ENCODE results near the gene CSNK1A1. TPM values are rescaled to one million over a fixed set of nuclear protein-coding genes. Genes with fewer than 3 reads are reported as not detected.
A peak's percentile ranks its signal among the peaks of the same experiment; 100 is the strongest.
"Not testable (repeated sequence)": the region's sequence is repeated elsewhere in the genome, so short reads cannot be mapped to it uniquely, and the experiment has no call there.

CSNK1A1 gene
- total RNA-seq, 2 experiments from 2014 or later = 169 to 203 TPM

DNA sequence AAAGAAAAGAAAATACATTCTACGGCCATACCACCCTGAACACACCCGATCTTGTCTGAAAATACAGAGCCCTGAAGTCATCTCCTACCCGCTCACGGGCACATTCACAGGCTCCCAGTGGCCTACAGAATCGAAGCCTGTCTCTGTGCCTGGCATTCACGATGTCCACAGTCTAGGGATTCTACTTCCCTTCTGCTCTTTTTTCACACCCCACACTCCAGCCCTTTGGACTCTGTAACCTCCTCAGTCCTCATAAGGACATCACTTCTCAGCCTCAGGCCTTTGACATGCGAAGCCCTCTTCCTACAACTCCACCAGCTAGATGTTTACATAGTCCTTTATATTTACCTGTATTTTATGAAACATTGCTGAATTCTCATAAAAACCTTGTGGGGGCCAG is 77.8 kb downstream of the CSNK1A1 start:
- ChIA-PET CTCF (interaction anchor here (0.6 to 1.4 kb wide), 3 partner anchors 10 to 469 kb away, joined by 3 read pairs; no protein-coding TSS in a partner anchor), POLR2A (no interaction called here)
- intact Hi-C loops (cut with DNase I, micrococcal nuclease) = no loop called here
- DNase-seq (no peak), ATAC-seq (no peak)
- Mint-ChIP-seq H3K27ac (no peak overlapping the region), H3K27me3 (no peaks in the 10 kb centered on the region), H3K9me3 (ENCODE audit: low read depth) (no peaks in the 10 kb centered on the region), H3K36me3 (ENCODE audit: low read depth) (no peaks in the 10 kb centered on the region), H3K4me3 (no peak overlapping the region), H3K4me1 (no peaks in the 10 kb centered on the region)

DNA sequence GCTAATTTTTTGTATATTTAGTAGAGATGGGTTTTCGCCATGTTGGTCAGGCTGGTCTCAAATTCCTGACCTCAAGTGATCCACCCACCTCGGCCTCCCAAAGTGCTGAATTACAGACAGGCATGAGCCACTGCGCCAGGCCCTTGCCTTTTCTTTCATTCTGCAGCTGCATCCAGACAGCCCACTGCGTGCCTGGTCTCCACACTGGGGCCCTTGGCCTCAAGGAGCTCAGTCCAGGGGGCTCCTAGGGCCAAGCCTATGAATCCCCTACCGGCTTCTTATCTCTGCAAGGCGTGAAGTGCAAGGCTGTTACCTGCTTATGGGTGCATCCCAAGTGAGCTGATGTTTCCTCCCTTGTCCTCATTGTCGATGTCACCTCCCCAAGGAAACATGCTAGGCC is 78.8 kb downstream of the CSNK1A1 start:
- no peaks in the 10 kb centered on the region for H3K4me1 Mint-ChIP-seq
- peaks cover 2% of the 10 kb centered on the region for H3K27me3 Mint-ChIP-seq
- ChIA-PET POLR2A (no interaction called here), CTCF (interaction anchor here (0.5 to 1.0 kb wide), 2 partner anchors 126 to 720 kb away, joined by 3 read pairs; no protein-coding TSS in a partner anchor)
- intact Hi-C loops (cut with DNase I, micrococcal nuclease) = no loop called here
- H3K27ac Mint-ChIP-seq = no peak overlapping the region
- no peak overlapping the region for H3K4me3 Mint-ChIP-seq
- no peak for DNase-seq
- no peak for ATAC-seq
- no peaks in the 10 kb centered on the region for H3K36me3 Mint-ChIP-seq (ENCODE audit: low read depth)
- no peaks in the 10 kb centered on the region for H3K9me3 Mint-ChIP-seq (ENCODE audit: low read depth)

DNA sequence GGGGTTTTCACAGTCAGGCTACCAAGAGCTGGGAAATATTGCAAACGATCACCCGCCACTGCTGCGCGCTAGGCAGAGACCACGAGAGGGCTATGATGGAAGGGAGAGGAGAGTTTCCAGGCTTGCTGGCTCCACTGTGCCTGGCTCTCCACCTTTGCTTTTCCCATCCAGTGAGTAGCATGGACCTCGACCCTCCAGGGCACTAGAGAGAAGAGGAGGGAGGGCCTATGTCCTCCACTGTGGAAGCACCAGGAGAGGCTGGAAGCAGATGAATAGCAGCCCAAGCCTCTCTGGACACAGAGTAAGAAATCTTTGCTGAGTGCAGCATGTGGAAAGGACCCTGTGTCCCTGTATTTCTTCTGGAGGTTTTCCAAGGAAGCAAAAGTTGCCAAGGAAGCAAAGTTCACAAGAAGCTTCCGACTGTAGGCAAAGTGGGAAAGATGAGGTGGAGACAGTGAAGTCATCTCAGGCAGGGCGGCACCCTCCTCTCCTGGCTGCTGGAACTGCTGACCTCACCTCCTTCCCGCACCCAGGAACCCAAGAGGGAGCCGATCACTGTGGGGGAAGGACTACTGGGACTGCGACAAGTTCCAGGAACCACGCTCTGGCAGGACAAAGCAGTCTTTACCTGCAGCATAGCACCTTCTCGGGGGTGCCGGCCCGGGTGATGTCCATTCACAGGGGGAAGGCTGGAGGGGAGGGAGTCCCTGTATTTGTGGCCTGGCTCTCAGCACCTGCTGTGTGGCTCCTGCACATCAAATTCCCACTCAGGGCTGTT is 79.6 kb downstream of the CSNK1A1 start:
- no peak for ATAC-seq
- Mint-ChIP-seq H3K36me3 (ENCODE audit: low read depth) (no peaks in the 10 kb centered on the region), H3K4me3 (no peak overlapping the region), H3K4me1 (no peaks in the 10 kb centered on the region), H3K9me3 (ENCODE audit: low read depth) (no peaks in the 10 kb centered on the region), H3K27ac (no peak overlapping the region), H3K27me3 (peaks cover 2% of the 10 kb centered on the region)
- CTCF ChIA-PET = no interaction called here
- POLR2A ChIA-PET = no interaction called here
- intact Hi-C loops (cut with DNase I, micrococcal nuclease) = no loop called here
- no peak for DNase-seq

DNA sequence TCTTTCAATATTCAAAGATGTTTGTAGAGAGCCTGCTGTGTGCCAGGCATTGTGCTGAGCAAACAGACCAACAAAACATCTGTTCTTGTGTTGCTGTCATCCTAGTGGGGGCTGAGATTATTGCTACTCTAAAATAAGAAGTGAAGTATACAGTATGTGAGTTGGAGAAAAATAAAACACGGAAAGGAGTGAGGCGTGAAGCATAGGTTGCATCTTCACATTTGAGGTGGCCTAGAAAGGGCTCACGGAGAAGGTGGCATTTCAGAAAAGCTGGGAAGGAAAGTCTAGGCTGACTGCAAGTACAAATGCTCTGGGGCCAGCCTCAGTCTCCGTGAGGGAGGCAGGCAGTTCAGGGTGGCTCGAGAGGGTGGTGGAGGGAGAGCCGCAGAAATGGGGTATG is 80.3 kb downstream of the CSNK1A1 start:
- Mint-ChIP-seq H3K36me3 (ENCODE audit: low read depth) (no peaks in the 10 kb centered on the region), H3K4me3 (no peak overlapping the region), H3K4me1 (no peaks in the 10 kb centered on the region), H3K9me3 (ENCODE audit: low read depth) (no peaks in the 10 kb centered on the region), H3K27ac (no peak overlapping the region), H3K27me3 (peaks cover 2% of the 10 kb centered on the region)
- intact Hi-C loops (cut with DNase I, micrococcal nuclease) = no loop called here
- POLR2A ChIA-PET = no interaction called here
- DNase-seq = no peak
- CTCF ChIA-PET = no interaction called here
- no peak for ATAC-seq

DNA sequence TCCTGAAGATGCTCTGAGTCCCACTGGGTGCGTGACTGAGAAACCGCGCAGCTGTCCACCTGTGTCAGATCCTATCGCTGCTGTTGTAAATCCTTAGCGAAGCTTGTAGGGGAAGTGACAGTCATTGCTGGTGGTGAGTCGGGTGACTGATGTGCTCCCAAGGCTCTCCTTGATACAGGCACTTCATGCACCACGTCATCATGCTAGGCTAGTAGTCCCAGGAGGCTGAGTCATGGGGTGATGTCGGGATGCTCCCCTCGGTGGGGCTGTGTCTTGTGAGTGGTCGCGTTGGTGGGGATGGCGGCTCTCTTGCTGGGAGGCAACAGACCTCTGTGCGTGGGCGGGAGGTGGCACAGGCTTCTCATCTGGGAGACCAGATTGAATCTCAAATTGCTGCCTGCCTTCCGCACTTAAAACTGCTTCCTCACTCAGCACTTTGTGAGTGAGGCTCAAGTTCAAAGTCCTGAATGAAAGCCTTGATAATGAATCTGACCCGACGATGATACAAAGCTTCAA is 84.7 kb downstream of the CSNK1A1 start:
- no peak overlapping the region for H3K27ac Mint-ChIP-seq
- no peaks in the 10 kb centered on the region for H3K9me3 Mint-ChIP-seq (ENCODE audit: low read depth)
- CTCF ChIA-PET = interaction anchor here (1.0 kb wide), 1 partner anchor 99 kb away, joined by 8 read pairs; no protein-coding TSS in a partner anchor
- no peaks in the 10 kb centered on the region for H3K36me3 Mint-ChIP-seq (ENCODE audit: low read depth)
- H3K4me3 Mint-ChIP-seq = no peak overlapping the region
- intact Hi-C loops (cut with DNase I, micrococcal nuclease) = no loop called here
- DNase-seq (peak; percentile 42), ATAC-seq (peak; percentile 58)
- H3K4me1 Mint-ChIP-seq = no peaks in the 10 kb centered on the region
- POLR2A ChIA-PET = interaction anchor here (0.7 kb wide), 1 partner anchor 24 kb away, joined by 3 read pairs; no protein-coding TSS in a partner anchor
- H3K27me3 Mint-ChIP-seq = peaks cover 2% of the 10 kb centered on the region

DNA sequence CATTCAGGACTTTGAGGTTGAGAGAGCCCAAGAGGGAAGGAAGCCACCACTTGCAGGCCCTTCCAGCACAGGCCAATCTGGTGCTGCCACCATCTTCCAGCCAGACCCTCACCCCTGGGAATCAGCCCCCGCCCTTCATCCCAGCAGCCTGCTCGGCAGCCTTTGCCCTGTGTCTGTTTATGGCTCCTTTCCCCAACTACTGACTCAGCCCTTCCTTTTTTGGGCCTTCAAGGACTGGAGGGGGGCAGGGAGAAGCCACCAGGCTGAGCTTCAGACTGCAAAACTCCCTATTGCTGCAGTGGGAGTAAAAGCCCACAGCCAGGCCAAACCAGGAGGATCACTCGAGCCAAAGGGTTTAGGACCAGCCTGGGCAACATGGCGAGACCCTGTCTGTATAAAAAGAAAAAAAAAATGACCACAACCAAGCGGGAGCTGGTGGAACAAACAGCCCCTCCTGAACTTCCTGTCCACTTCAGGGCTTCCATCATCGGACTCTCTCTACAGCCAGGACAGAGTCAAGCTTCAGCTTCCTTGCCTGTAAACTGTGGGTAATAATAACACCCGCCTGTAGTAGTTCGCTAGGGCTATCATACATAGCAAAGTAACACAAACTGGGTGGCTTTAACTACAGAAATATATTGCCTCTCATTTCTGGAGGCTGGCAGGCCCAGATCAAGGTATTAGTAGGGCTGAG is 86.3 kb downstream of the CSNK1A1 start:
- CTCF ChIA-PET = interaction anchor here (1.1 to 1.9 kb wide), 2 partner anchors 11 to 23 kb away, joined by 3 to 5 read pairs; no protein-coding TSS in a partner anchor
- intact Hi-C loops (cut with DNase I, micrococcal nuclease) = no loop called here
- peaks cover 2% of the 10 kb centered on the region for H3K27me3 Mint-ChIP-seq
- POLR2A ChIA-PET = no interaction called here
- ATAC-seq (no peak), DNase-seq (no peak)
- H3K4me1 Mint-ChIP-seq = no peaks in the 10 kb centered on the region
- H3K36me3 Mint-ChIP-seq (ENCODE audit: low read depth) = no peaks in the 10 kb centered on the region
- H3K4me3 Mint-ChIP-seq = no peak overlapping the region
- no peaks in the 10 kb centered on the region for H3K9me3 Mint-ChIP-seq (ENCODE audit: low read depth)
- no peak overlapping the region for H3K27ac Mint-ChIP-seq

DNA sequence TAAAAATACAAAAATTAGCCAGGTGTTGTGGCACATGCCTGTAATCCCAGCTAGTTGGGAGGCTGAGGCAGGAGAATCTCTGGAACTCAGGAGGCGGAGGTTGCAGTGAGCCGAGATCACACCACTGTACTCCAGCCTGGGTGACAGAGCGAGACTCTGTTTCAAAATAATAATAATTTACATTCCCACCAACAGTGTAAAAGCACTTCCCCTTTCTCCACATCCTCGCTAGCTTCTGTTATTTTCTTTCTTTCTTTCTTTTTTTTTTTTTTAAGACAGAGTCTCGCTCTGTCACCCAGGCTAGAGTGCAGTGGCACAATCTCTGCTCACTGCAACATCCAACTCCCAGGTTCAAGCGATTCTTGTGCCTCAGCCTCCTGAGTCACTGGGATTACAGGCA is 89.3 kb downstream of the CSNK1A1 start:
- intact Hi-C loops (cut with DNase I, micrococcal nuclease); DNase-seq; H3K36me3 Mint-ChIP-seq (ENCODE audit: low read depth); ATAC-seq; H3K27me3 Mint-ChIP-seq; H3K27ac Mint-ChIP-seq; H3K4me1 Mint-ChIP-seq; H3K4me3 Mint-ChIP-seq; POLR2A ChIA-PET; H3K9me3 Mint-ChIP-seq (ENCODE audit: low read depth): not testable (repeated sequence)
- CTCF ChIA-PET = interaction anchor here (0.6 kb wide), 1 partner anchor 114 kb away, joined by 4 read pairs; no protein-coding TSS in a partner anchor

DNA sequence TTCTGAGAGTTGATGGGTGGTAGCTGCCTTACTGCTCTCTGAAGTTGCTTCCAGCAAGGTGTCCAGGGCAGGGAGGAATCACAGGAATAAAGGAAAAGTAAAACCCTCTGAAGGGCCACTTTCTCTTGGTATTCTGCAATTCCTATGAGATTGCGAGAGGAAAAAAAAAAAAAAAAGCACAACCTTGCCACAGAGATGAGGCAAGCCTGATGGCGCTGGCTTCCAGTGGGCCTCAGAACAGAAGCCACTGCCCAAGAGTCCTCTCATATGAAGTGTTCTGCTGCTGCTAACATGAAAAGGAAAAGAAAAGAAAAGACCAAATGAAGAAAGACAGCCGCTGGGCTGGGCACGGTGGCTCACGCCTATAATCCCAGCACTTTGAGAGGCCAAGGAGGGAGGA is 91.3 kb downstream of the CSNK1A1 start:
- Mint-ChIP-seq H3K36me3 (ENCODE audit: low read depth) (no peaks in the 10 kb centered on the region), H3K9me3 (ENCODE audit: low read depth) (no peaks in the 10 kb centered on the region)

DNA sequence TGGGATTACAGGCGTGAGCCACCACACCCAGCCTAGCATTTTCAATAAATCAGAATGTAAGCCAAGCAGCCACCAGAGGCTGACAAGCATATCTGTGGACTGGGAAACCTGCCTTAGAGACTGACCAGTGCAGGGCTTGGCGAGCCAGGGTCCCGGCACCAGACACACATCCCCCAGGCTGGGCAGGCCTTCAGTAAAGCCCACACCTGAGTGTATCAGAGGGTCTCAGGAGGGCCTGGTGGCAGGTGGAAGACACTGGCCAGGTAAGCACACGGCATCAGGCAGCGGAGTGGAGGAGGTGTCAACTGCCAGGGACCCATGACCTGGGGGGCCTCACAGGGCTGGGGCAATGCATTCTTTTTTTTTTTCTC is 93.9 kb downstream of the CSNK1A1 start:
- POLR2A ChIA-PET = interaction anchor here (0.6 kb wide), 1 partner anchor 47 kb away, joined by 6 read pairs; no protein-coding TSS in a partner anchor

More for the DNA sequence above, 91.3 kb downstream of the CSNK1A1 start:
- no peak overlapping the region for H3K27ac Mint-ChIP-seq
- POLR2A ChIA-PET = interaction anchor here (0.7 kb wide), 1 partner anchor 49 kb away, joined by 4 read pairs; no protein-coding TSS in a partner anchor
- DNase-seq (no peak), ATAC-seq (no peak)
- no peaks in the 10 kb centered on the region for H3K27me3 Mint-ChIP-seq
- CTCF ChIA-PET = interaction anchor here (0.7 to 0.8 kb wide), 2 partner anchors 12 to 84 kb away, joined by 3 read pairs; no protein-coding TSS in a partner anchor
- intact Hi-C loops (cut with DNase I, micrococcal nuclease) = no loop called here
- H3K4me3 Mint-ChIP-seq = no peak overlapping the region
- no peaks in the 10 kb centered on the region for H3K4me1 Mint-ChIP-seq

DNA sequence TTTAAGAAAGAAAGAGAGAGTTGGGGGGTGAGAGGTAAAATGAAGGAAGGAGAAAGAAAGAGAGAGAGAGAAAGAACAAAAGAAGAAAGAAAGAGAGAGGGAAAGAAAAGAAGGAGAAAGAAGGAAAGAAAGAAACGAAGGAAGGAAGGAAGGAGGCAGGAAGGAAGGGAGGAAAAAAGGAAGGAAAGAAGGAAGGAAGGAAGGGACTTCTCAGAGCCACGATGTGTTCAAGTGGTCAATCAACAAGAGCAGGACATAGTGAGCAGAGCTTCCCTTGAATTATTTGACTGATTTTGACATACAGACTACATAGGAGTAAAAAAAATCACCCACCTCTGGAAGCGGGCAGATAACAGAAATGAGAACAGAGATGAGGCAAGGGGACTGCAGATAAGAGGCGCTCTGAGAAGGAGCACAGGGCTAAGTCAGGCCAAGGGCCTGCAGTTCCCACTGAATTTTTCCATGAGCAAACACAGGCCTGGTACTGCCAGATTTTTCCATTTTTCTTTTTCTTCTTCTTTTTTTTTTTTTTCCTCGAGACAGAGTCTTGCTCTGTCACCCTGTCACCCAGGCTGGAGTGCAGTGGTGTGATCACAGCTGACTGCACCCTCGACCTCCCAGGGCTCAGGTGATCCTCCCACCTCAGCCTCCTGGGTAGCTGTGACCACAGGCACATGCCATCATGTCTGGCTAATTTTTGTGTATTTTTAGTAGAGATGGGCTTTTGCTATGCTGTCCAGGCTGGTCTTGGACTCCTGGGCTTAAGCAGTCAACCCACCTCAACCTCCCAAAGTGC is 94.4 kb downstream of the CSNK1A1 start:
- intact Hi-C loops (cut with DNase I, micrococcal nuclease) = no loop called here
- ChIA-PET CTCF (no interaction called here), POLR2A (interaction anchor here (0.6 kb wide), 1 partner anchor 47 kb away, joined by 6 read pairs; no protein-coding TSS in a partner anchor)
- no peak overlapping the region for H3K27ac Mint-ChIP-seq
- no peaks in the 10 kb centered on the region for H3K9me3 Mint-ChIP-seq (ENCODE audit: low read depth)
- no peaks in the 10 kb centered on the region for H3K36me3 Mint-ChIP-seq (ENCODE audit: low read depth)
- no peak for ATAC-seq
- no peak for DNase-seq
- H3K4me1 Mint-ChIP-seq = no peaks in the 10 kb centered on the region
- H3K27me3 Mint-ChIP-seq = no peaks in the 10 kb centered on the region
- H3K4me3 Mint-ChIP-seq = no peak overlapping the region

More for the DNA sequence above, 93.9 kb downstream of the CSNK1A1 start:
- no peaks in the 10 kb centered on the region for H3K27me3 Mint-ChIP-seq
- intact Hi-C loops (cut with DNase I, micrococcal nuclease) = no loop called here
- H3K27ac Mint-ChIP-seq = no peak overlapping the region
- H3K9me3 Mint-ChIP-seq (ENCODE audit: low read depth) = no peaks in the 10 kb centered on the region
- no peak for DNase-seq
- ATAC-seq = no peak
- H3K4me3 Mint-ChIP-seq = no peak overlapping the region
- no peaks in the 10 kb centered on the region for H3K36me3 Mint-ChIP-seq (ENCODE audit: low read depth)
- no peaks in the 10 kb centered on the region for H3K4me1 Mint-ChIP-seq
- CTCF ChIA-PET = interaction anchor here (0.7 kb wide), 1 partner anchor 97 kb away, joined by 3 read pairs; no protein-coding TSS in a partner anchor

DNA sequence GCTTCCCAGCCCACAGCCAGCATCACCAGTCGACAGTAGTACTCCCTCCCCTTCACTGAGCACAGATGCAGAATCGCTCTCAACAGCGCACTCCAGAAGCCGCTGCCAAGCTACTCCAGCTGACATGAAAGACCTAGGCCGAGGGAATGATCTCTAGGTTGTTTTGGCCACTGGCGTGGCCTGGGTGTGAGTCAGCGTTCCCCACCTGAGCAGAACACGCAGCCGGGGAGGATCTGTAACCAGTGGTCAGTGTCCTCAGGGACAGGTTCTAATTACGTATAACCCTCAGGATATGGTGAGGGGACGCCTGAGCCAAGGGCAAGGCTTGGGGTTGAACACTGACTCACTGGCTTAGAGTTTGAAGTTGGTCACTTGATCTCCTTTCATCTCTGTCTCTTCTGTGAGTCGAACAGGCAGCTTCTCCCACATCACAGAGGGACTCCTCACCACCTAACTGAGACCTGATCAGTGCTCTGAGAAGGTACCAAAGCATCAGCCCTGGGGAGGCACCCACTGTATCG is 95.3 kb downstream of the CSNK1A1 start:
- DNase-seq (no peak), ATAC-seq (peak; percentile 36)
- intact Hi-C loops (cut with DNase I, micrococcal nuclease) = no loop called here
- H3K27ac Mint-ChIP-seq = no peak overlapping the region
- ChIA-PET POLR2A (no interaction called here), CTCF (interaction anchor here (1.5 kb wide), 1 partner anchor 11 kb away, joined by 11 read pairs; no protein-coding TSS in a partner anchor)
- H3K36me3 Mint-ChIP-seq (ENCODE audit: low read depth) = no peaks in the 10 kb centered on the region
- no peaks in the 10 kb centered on the region for H3K4me1 Mint-ChIP-seq
- no peaks in the 10 kb centered on the region for H3K9me3 Mint-ChIP-seq (ENCODE audit: low read depth)
- H3K4me3 Mint-ChIP-seq = no peak overlapping the region
- H3K27me3 Mint-ChIP-seq = no peaks in the 10 kb centered on the region
